Fibroblast of peridontal ligament (primary cell): ENCODE measurements around the gene TRIM66.

Experiments
- DNase-seq: peaks from one replicate; pipeline ENCODE4 v3.0.0-alpha.2; 2010; ENCODE audit errors: extremely low read depth

TRIM66 gene

GRCh38 chr11:8573777-8574176 lies 108.7 kb downstream of the TRIM66 start:
- no peak for DNase-seq

GRCh38 chr11:8567602-8568198 lies 114.8 kb downstream of the TRIM66 start:
- DNase-seq = peak; percentile 17

GRCh38 chr11:8566613-8567210 lies 115.8 kb downstream of the TRIM66 start:
- DNase-seq = peak; percentile 77

- DNase-seq = no peak
Observed at GRCh38 chr11:8564526-8564925, 117.9 kb downstream of the TRIM66 start.
